Spinal cord (tissue), 10 donors: Measurements from ENCODE around the gene AFG1L. TPM values are rescaled to one million over a fixed set of nuclear protein-coding genes. Genes with fewer than 3 reads are reported as not detected.
A peak's percentile ranks its signal among the peaks of the same experiment; 100 is the strongest.
"Not testable (repeated sequence)": the region's sequence is repeated elsewhere in the genome, so short reads cannot be mapped to it uniquely, and the experiment has no call there.

Experiments
- DNase-seq, 6 donors: peaks; one replicate each; pipeline versions ENCODE4 v3.0.0 to v3.0.0-alpha.2; 2013 to 2015; ENCODE audit warnings: low spot score in 6 of 6, low read depth in 4 of 6
- H3K27ac ChIP-seq: one replicate; pipeline ENCODE4 v1.5.1; 2013; ENCODE audit warnings: low read depth, low read length, control low read depth
- H3K27me3 ChIP-seq: one replicate; pipeline ENCODE4 v1.6.1; 2013; ENCODE audit warnings: low read length; ENCODE audit not compliant: control insufficient read depth, insufficient read depth
- H3K36me3 ChIP-seq: one replicate; pipeline ENCODE4 v1.6.1; 2013; ENCODE audit warnings: low read length; ENCODE audit not compliant: control insufficient read depth, insufficient read depth
- H3K4me1 ChIP-seq: one replicate; pipeline ENCODE4 v1.6.1; 2013; ENCODE audit warnings: low read length; ENCODE audit not compliant: control insufficient read depth, insufficient read depth
- H3K4me3 ChIP-seq: one replicate; pipeline ENCODE4 v1.5.1; 2013; ENCODE audit warnings: low read depth, low read length, control low read depth
- H3K9me3 ChIP-seq: one replicate; pipeline ENCODE4 v1.6.1; 2013; ENCODE audit warnings: low read length; ENCODE audit not compliant: control insufficient read depth, insufficient read depth
- WGBS: methylation state at CpG from one replicate; pipeline ENCODE4 v1.1.5; 2013; ENCODE audit warnings: missing lambda C conversion rate; ENCODE audit not compliant: insufficient coverage; 5-methylcytosine and 5-hydroxymethylcytosine counted together
- polyA plus RNA-seq, 2 donors: library from polyadenylated mRNA; unstranded; fragments of 120-200 nt; gene quantifications; one replicate each; pipeline ENCODE4 v1.2.1, GENCODE V29; 2013; ENCODE audit not compliant: insufficient read length in 2 of 2
- total RNA-seq, 2 donors: library from RNA; depleted of rRNA in 1 of 2; stranded (reverse); fragments of 120-200 nt in 1 of 2; fragments of >200 nt in 1 of 2; gene quantifications; one replicate each; pipeline versions ENCODE4 v1.2.3 to v1.2.4, GENCODE V29; 2013 to 2014
- donor health status: healthy.

Gene AFG1L
- total and polyA plus RNA-seq, 4 donors: 5.6 to 12.0 (median 9.5) TPM

GRCh38 chr6:108260126-108260808 is 34.6 kb upstream of the AFG1L start:
- peak; percentile 17 to 78 (median 50) for DNase-seq
- Histone ChIP-seq H3K4me1 (peaks cover 14% of the 10 kb centered on the region), H3K27ac (peak overlapping the region; percentile 99), H3K27me3 (no peaks in the 10 kb centered on the region), H3K36me3 (peaks cover 13% of the 10 kb centered on the region), H3K9me3 (no peaks in the 10 kb centered on the region), H3K4me3 (peak overlapping the region; percentile 83)
- 0% methylated on average over 23 of the region's 29 CpGs for WGBS

GRCh38 chr6:108260809-108261569 is 33.9 kb upstream of the AFG1L start, which contains the start of gene SNX3:
SNX3 (minus strand) TSS chr6:108261040; CDS start chr6:108260921, 119 bp downstream.
- Histone ChIP-seq H3K4me3 (peak within 1 kb of the TSS; percentile 83), H3K27ac (peak within 1 kb of the TSS; percentile 99), H3K4me1 (peaks cover 14% of the 10 kb centered on the region), H3K27me3 (no peaks in the 10 kb centered on the region), H3K9me3 (no peaks in the 10 kb centered on the region), H3K36me3 (peaks cover 10% of the 10 kb centered on the region)
- peak; percentile 80 to 98 (median 92) for DNase-seq
- WGBS: under 1% methylated on average over 83 of the region's 83 CpGs

GRCh38 chr6:108263371-108263770 is 31.5 kb upstream of the AFG1L start:
- Histone ChIP-seq H3K27ac (no peak overlapping the region), H3K9me3 (no peaks in the 10 kb centered on the region), H3K4me1 (peaks cover 13% of the 10 kb centered on the region), H3K4me3 (no peak overlapping the region), H3K27me3 (no peaks in the 10 kb centered on the region), H3K36me3 (peaks cover 3% of the 10 kb centered on the region)
- no peak for DNase-seq
- WGBS: 62% methylated on average over 2 of the region's 2 CpGs

GRCh38 chr6:108268845-108269244 is 26.0 kb upstream of the AFG1L start:
- no peak overlapping the region for H3K4me3 ChIP-seq
- H3K27ac ChIP-seq: no peak overlapping the region
- no peaks in the 10 kb centered on the region for H3K9me3 ChIP-seq
- DNase-seq: no peak
- WGBS: 93% methylated on average over 2 of the region's 3 CpGs
- H3K36me3 ChIP-seq: no peaks in the 10 kb centered on the region
- H3K27me3 ChIP-seq: no peaks in the 10 kb centered on the region
- no peaks in the 10 kb centered on the region for H3K4me1 ChIP-seq

GRCh38 chr6:108269955-108270354 is 24.9 kb upstream of the AFG1L start:
- 95% methylated on average over 10 of the region's 31 CpGs for WGBS
- not testable (repeated sequence) for DNase-seq

GRCh38 chr6:108274546-108274945 is 20.3 kb upstream of the AFG1L start:
- no peak overlapping the region for H3K27ac ChIP-seq
- H3K4me1 ChIP-seq: no peaks in the 10 kb centered on the region
- no peaks in the 10 kb centered on the region for H3K27me3 ChIP-seq
- no peaks in the 10 kb centered on the region for H3K36me3 ChIP-seq
- 100% methylated on average over 1 of the region's 2 CpGs for WGBS
- no peaks in the 10 kb centered on the region for H3K9me3 ChIP-seq
- no peak for DNase-seq
- H3K4me3 ChIP-seq: no peak overlapping the region

More at GRCh38 chr6:108269955-108270354, 24.9 kb upstream of the AFG1L start:
- not testable (repeated sequence) for H3K4me1 ChIP-seq, H3K27ac ChIP-seq, H3K9me3 ChIP-seq, H3K4me3 ChIP-seq, H3K27me3 ChIP-seq, H3K36me3 ChIP-seq

- no peaks in the 10 kb centered on the region for H3K4me1 ChIP-seq
- no peaks in the 10 kb centered on the region for H3K36me3 ChIP-seq
- H3K9me3 ChIP-seq: no peaks in the 10 kb centered on the region
- H3K4me3 ChIP-seq: no peak overlapping the region
- no peaks in the 10 kb centered on the region for H3K27me3 ChIP-seq
- no peak for DNase-seq
- 67% methylated on average over 2 of the region's 2 CpGs for WGBS
- no peak overlapping the region for H3K27ac ChIP-seq
Observed at GRCh38 chr6:108275976-108276375, 18.9 kb upstream of the AFG1L start.

- no peaks in the 10 kb centered on the region for H3K4me1 ChIP-seq
- no peaks in the 10 kb centered on the region for H3K9me3 ChIP-seq
- H3K4me3 ChIP-seq: no peak overlapping the region
- H3K36me3 ChIP-seq: no peaks in the 10 kb centered on the region
- no peak for DNase-seq
- 91% methylated on average over 1 of the region's 1 CpG for WGBS
- H3K27me3 ChIP-seq: no peaks in the 10 kb centered on the region
- H3K27ac ChIP-seq: no peak overlapping the region
Observed at GRCh38 chr6:108277295-108277694, 17.6 kb upstream of the AFG1L start.

GRCh38 chr6:108277831-108278230 is 17.0 kb upstream of the AFG1L start:
- no peak overlapping the region for H3K27ac ChIP-seq
- no peaks in the 10 kb centered on the region for H3K27me3 ChIP-seq
- H3K4me3 ChIP-seq: no peak overlapping the region
- no peak for DNase-seq
- no peaks in the 10 kb centered on the region for H3K4me1 ChIP-seq
- 92% methylated on average over 3 of the region's 4 CpGs for WGBS
- no peaks in the 10 kb centered on the region for H3K36me3 ChIP-seq
- no peaks in the 10 kb centered on the region for H3K9me3 ChIP-seq

GRCh38 chr6:108285381-108285780 is 9.5 kb upstream of the AFG1L start:
- H3K4me1 ChIP-seq: no peaks in the 10 kb centered on the region
- H3K36me3 ChIP-seq: no peaks in the 10 kb centered on the region
- H3K27me3 ChIP-seq: no peaks in the 10 kb centered on the region
- H3K4me3 ChIP-seq: no peak overlapping the region
- no peak overlapping the region for H3K27ac ChIP-seq
- H3K9me3 ChIP-seq: no peaks in the 10 kb centered on the region
- DNase-seq: no peak
